Measurements from ENCODE around the gene EPHB1.

GRCh38 chr3:134874737-134875413 is 79.8 kb downstream of the EPHB1 start:
- TF ChIP-seq POLR2A (IDR thresholded peaks at IDR 0.05) = no peak
- TF ChIP-seq CTCF (IDR thresholded peaks at IDR 0.05) = no peak

Data from uterus (tissue), 2 donors.